Fibroblast of lung (primary cell): Measurements from ENCODE around the gene CAPN12. TPM values are rescaled to one million over a fixed set of nuclear protein-coding genes. Genes with fewer than 3 reads are reported as not detected.

Experiments used
- DNase-seq, 2 donors: peaks; one replicate each; pipeline versions ENCODE4 v3.0.0 to v3.0.0-alpha.2; 2010; ENCODE audit warnings: low read depth in 2 of 2
- H2AFZ ChIP-seq: 2 replicates; pipeline ENCODE4 v1.5.1; 2012; ENCODE audit warnings: low read length, control low read depth, inconsistent platforms
- H3K27ac ChIP-seq: 2 replicates; pipeline ENCODE4 v1.5.1; 2011; ENCODE audit warnings: low read length, control low read depth; ENCODE audit not compliant: insufficient read depth
- H3K27me3 ChIP-seq: 2 replicates; pipeline ENCODE4 v1.5.1; 2011; ENCODE audit warnings: mild to moderate bottlenecking, low read length; ENCODE audit not compliant: control insufficient read depth, insufficient read depth
- H3K36me3 ChIP-seq: 2 replicates; pipeline ENCODE4 v1.5.1; 2011; ENCODE audit warnings: low read length; ENCODE audit not compliant: control insufficient read depth, insufficient read depth
- H3K4me1 ChIP-seq: 2 replicates; pipeline ENCODE4 v1.5.1; 2011; ENCODE audit warnings: low read length; ENCODE audit not compliant: control insufficient read depth, insufficient read depth; ENCODE audit errors: extremely low read depth
- H3K4me2 ChIP-seq: 2 replicates; pipeline ENCODE4 v1.5.1; 2011; ENCODE audit warnings: low read length, control low read depth; ENCODE audit not compliant: insufficient read depth; ENCODE audit errors: extremely low read depth
- H3K4me3 ChIP-seq, 4 experiments: fragments of 200-600 bp in 1 of 4; sonication (generic) in 1 of 4; replicated peaks in 1 of 4; 2 replicates each; pipeline ENCODE4 v1.5.1; 2011 to 2016; ENCODE audit warnings: low read length in 4 of 4, low read depth in 3 of 4, mild to moderate bottlenecking in 3 of 4, control low read depth in 2 of 4, inconsistent platforms in 1 of 4, mixed read lengths in 1 of 4; ENCODE audit not compliant: insufficient read depth in 1 of 4; ENCODE audit errors: control extremely low read depth in 1 of 4
- H3K79me2 ChIP-seq: 2 replicates; pipeline ENCODE4 v1.5.1; 2012; ENCODE audit warnings: mild to moderate bottlenecking, low read length, inconsistent platforms; ENCODE audit not compliant: control insufficient read depth, insufficient read depth
- H3K9ac ChIP-seq: 2 replicates; pipeline ENCODE4 v1.5.1; 2011; ENCODE audit warnings: mild to moderate bottlenecking, low read length, control low read depth; ENCODE audit not compliant: insufficient read depth
- H3K9me3 ChIP-seq: 2 replicates; pipeline ENCODE4 v1.5.1; 2012; ENCODE audit warnings: low read depth, low read length; ENCODE audit not compliant: control insufficient read depth, insufficient read depth
- H4K20me1 ChIP-seq: 2 replicates; pipeline ENCODE4 v1.5.1; 2011; ENCODE audit warnings: low read length; ENCODE audit not compliant: control insufficient read depth, insufficient read depth; ENCODE audit errors: extremely low read depth
- CTCF ChIP-seq, 2 donors: IDR thresholded peaks in 1 of 2; conservative IDR thresholded peaks in 1 of 2; 1 replicate in 1 of 2; 2 replicates in 1 of 2; pipeline ENCODE4 v1.5.1; 2011 to 2012; ENCODE audit warnings: low read length in 2 of 2, control low read depth in 1 of 2, inconsistent platforms in 1 of 2, low read depth in 1 of 2, mild to moderate bottlenecking in 1 of 2
- EZH2 ChIP-seq: IDR thresholded peaks from 2 replicates; pipeline ENCODE4 v1.5.1; 2012; ENCODE audit warnings: low read length, control low read depth, mild to moderate bottlenecking; ENCODE audit errors: missing control alignments
- polyA plus RNA-seq, 2 donors: library from polyadenylated mRNA; depleted of rRNA in 1 of 2; stranded (reverse) in 1 of 2; unstranded in 1 of 2; fragments of >200 nt; gene quantifications; 2 replicates each; pipeline ENCODE4 v1.2.1, GENCODE V29; 2011 to 2012; ENCODE audit warnings: missing spikeins in 1 of 2
- total RNA-seq: library from RNA; depleted of rRNA; stranded (reverse); fragments of >200 nt; gene quantifications from 2 replicates; pipeline ENCODE4 v1.2.1, GENCODE V29; 2014

The CAPN12 gene
- total and polyA plus RNA-seq, 2 donors (not counting 1 experiment from before 2014, with no cell fraction given) = 0.20 to 0.50 TPM

GRCh38 chr19:38721496-38721895 is 22.8 kb downstream of the CAPN12 start:
- TF ChIP-seq CTCF (conservative IDR thresholded peaks at IDR 0.05 in 1 of 2, IDR thresholded peaks at IDR 0.05 in 1 of 2; ENCODE audit: low read depth in 1 of 2, low read length in 2 of 2) (no peak), EZH2 (no peak)
- no peak overlapping the region for H2AFZ ChIP-seq
- H3K4me1 ChIP-seq = peaks cover 11% of the 10 kb centered on the region
- H3K79me2 ChIP-seq = peaks cover 24% of the 10 kb centered on the region
- H3K27ac ChIP-seq = no peak overlapping the region
- no peaks in the 10 kb centered on the region for H3K27me3 ChIP-seq
- H3K36me3 ChIP-seq = peaks cover 75% of the 10 kb centered on the region
- no peak overlapping the region for H3K4me2 ChIP-seq
- H4K20me1 ChIP-seq = no peaks in the 10 kb centered on the region
- H3K4me3 ChIP-seq = no peak overlapping the region
- no peak for DNase-seq
- H3K9ac ChIP-seq = no peak overlapping the region
- no peaks in the 10 kb centered on the region for H3K9me3 ChIP-seq

GRCh38 chr19:38720559-38721236 is 23.6 kb downstream of the CAPN12 start:
- no peak for DNase-seq
- peaks cover 24% of the 10 kb centered on the region for H3K79me2 ChIP-seq
- H2AFZ ChIP-seq = no peak overlapping the region
- H3K4me2 ChIP-seq = no peak overlapping the region
- no peak for TF ChIP-seq CTCF (conservative IDR thresholded peaks at IDR 0.05 in 1 of 2, IDR thresholded peaks at IDR 0.05 in 1 of 2; ENCODE audit: low read depth in 1 of 2, low read length in 2 of 2)
- no peak for TF ChIP-seq EZH2
- no peak overlapping the region for H3K4me3 ChIP-seq
- H3K9me3 ChIP-seq = no peaks in the 10 kb centered on the region
- H4K20me1 ChIP-seq = no peaks in the 10 kb centered on the region
- H3K9ac ChIP-seq = no peak overlapping the region
- H3K36me3 ChIP-seq = peaks cover 73% of the 10 kb centered on the region
- H3K27me3 ChIP-seq = no peaks in the 10 kb centered on the region
- no peak overlapping the region for H3K27ac ChIP-seq
- peaks cover 11% of the 10 kb centered on the region for H3K4me1 ChIP-seq

- no peak for TF ChIP-seq EZH2
- TF ChIP-seq CTCF (conservative IDR thresholded peaks at IDR 0.05 in 1 of 2, IDR thresholded peaks at IDR 0.05 in 1 of 2; ENCODE audit: low read depth in 1 of 2, low read length in 2 of 2) = no peak
- Histone ChIP-seq H2AFZ (no peak overlapping the region), H3K4me3 (no peak overlapping the region), H3K36me3 (peaks cover 66% of the 10 kb centered on the region), H3K4me1 (peaks cover 11% of the 10 kb centered on the region), H3K79me2 (peaks cover 24% of the 10 kb centered on the region), H3K27ac (peak overlapping the region; percentile 34), H3K9ac (no peak overlapping the region), H4K20me1 (no peaks in the 10 kb centered on the region), H3K27me3 (no peaks in the 10 kb centered on the region), H3K4me2 (no peak overlapping the region), H3K9me3 (no peaks in the 10 kb centered on the region)
- peak in 1 of 2 donors; percentile 72 for DNase-seq
These were observed 24.3 kb downstream of the CAPN12 start for GRCh38 chr19:38719761-38720558.
